H1 (cell line): ENCODE measurements around the gene GOLGA8F. TPM values are rescaled to one million over a fixed set of nuclear protein-coding genes. Genes with fewer than 3 reads are reported as not detected.
"Not testable (repeated sequence)": the region's sequence is repeated elsewhere in the genome, so short reads cannot be mapped to it uniquely, and the experiment has no call there.

ENCODE experiments used
- CTCF ChIA-PET: fragments of 300-600 bp; sonication (Branson Sonifier 250); formaldehyde crosslinking; loops from one replicate; lab custom pipeline; 2021; ENCODE audit not compliant: partially characterized antibody; lab: Charles Lee
- POLR2A ChIA-PET: fragments of 300-600 bp; sonication (Branson Sonifier 250); formaldehyde crosslinking; loops from one replicate; lab custom pipeline; 2021; ENCODE audit warnings: inconsistent platforms; ENCODE audit not compliant: partially characterized antibody; lab: Charles Lee
- DNase-seq, 2 experiments: peaks; one replicate each; pipeline versions ENCODE4 v3.0.0 to v3.0.0-alpha.2; 2010 to 2022; ENCODE audit warnings: low spot score in 2 of 2, low read depth in 1 of 2, mixed read lengths in 1 of 2
- FAIRE-seq: peaks from 2 replicates; lab custom pipeline; 2011; peaks lifted over from hg19 to GRCh38; lab: Jason Lieb, UNC
- H2AFZ ChIP-seq: 2 replicates; pipeline ENCODE4 v1.8.1; 2012; ENCODE audit warnings: low read length, inconsistent platforms
- H2AK5ac ChIP-seq: 2 replicates; pipeline ENCODE4 v1.6.1; 2013; ENCODE audit warnings: low read depth, low read length
- H2BK120ac ChIP-seq: replicated peaks from 2 replicates; pipeline ENCODE3; 2013; ENCODE audit warnings: low read depth, low read length, inconsistent platforms
- H2BK12ac ChIP-seq: 2 replicates; pipeline ENCODE4 v1.6.1; 2013; ENCODE audit warnings: low read depth, low read length
- H2BK15ac ChIP-seq: 2 replicates; pipeline ENCODE4 v1.6.1; 2013; ENCODE audit warnings: low read length
- H2BK20ac ChIP-seq: 2 replicates; pipeline ENCODE4 v1.6.1; 2013; ENCODE audit warnings: low read length
- H2BK5ac ChIP-seq: 2 replicates; pipeline ENCODE4 v1.6.1; 2013; ENCODE audit warnings: low read depth, low read length
- H3K14ac ChIP-seq: 2 replicates; pipeline ENCODE4 v1.6.1; 2013; ENCODE audit warnings: inconsistent platforms; ENCODE audit not compliant: insufficient read length
- H3K18ac ChIP-seq: 2 replicates; pipeline ENCODE4 v1.6.1; 2013; ENCODE audit warnings: low read length; ENCODE audit errors: extremely low read depth
- H3K23ac ChIP-seq: 2 replicates; pipeline ENCODE4 v1.6.1; 2013; ENCODE audit warnings: inconsistent platforms; ENCODE audit not compliant: insufficient read length
- H3K23me2 ChIP-seq: 2 replicates; pipeline ENCODE4 v1.6.1; 2013; ENCODE audit warnings: low read depth, low read length
- H3K27ac ChIP-seq: 2 replicates; pipeline ENCODE4 v1.6.1; 2011; ENCODE audit warnings: low read depth, low read length, inconsistent platforms
- H3K27me3 ChIP-seq, 4 experiments: replicated peaks in 1 of 4; 1 replicate in 1 of 4; 2 replicates in 3 of 4; pipeline versions ENCODE4 v1.6.1 to v1.8.1; 2011 to 2013; ENCODE audit warnings: low read length in 3 of 4, mild to moderate bottlenecking in 3 of 4, inconsistent platforms in 2 of 4, mixed read lengths in 2 of 4, moderate library complexity in 1 of 4; ENCODE audit not compliant: control insufficient read depth in 3 of 4, insufficient read depth in 3 of 4; ENCODE audit errors: extremely low read depth in 1 of 4
- H3K36me3 ChIP-seq, 4 experiments: 2 replicates each; pipeline versions ENCODE4 v1.6.1 to v1.8.1; 2011 to 2013; ENCODE audit warnings: mild to moderate bottlenecking in 4 of 4, low read length in 3 of 4, moderate library complexity in 2 of 4, control low read depth in 1 of 4, inconsistent platforms in 1 of 4; ENCODE audit not compliant: insufficient read depth in 4 of 4, control insufficient read depth in 2 of 4
- H3K4ac ChIP-seq: replicated peaks from 2 replicates; pipeline ENCODE3; 2013; ENCODE audit warnings: low read length, low read depth, mixed read lengths, inconsistent platforms; ENCODE audit not compliant: insufficient read length
- H3K4me1 ChIP-seq, 4 experiments: replicated peaks in 1 of 4; 1 replicate in 1 of 4; 2 replicates in 3 of 4; pipeline versions ENCODE4 v1.6.1 to v1.8.1; 2011 to 2013; ENCODE audit warnings: low read length in 3 of 4, inconsistent platforms in 2 of 4, mixed read lengths in 1 of 4; ENCODE audit not compliant: insufficient read depth in 4 of 4, control insufficient read depth in 3 of 4
- H3K4me2 ChIP-seq, 2 experiments: 2 replicates each; pipeline versions ENCODE4 v1.6.1 to v1.8.1; 2011 to 2013; ENCODE audit warnings: low read depth in 2 of 2, low read length in 2 of 2, control low read depth in 1 of 2, inconsistent platforms in 1 of 2, mild to moderate bottlenecking in 1 of 2; ENCODE audit not compliant: insufficient read depth in 1 of 2
- H3K4me3 ChIP-seq, 4 experiments: fragments of 200-600, 300-600 bp in 1 of 4; sonication (generic), shearing (Covaris generic), sonication (Bioruptor Twin) in 1 of 4; 2 replicates each; pipeline versions ENCODE4 v1.5.1 to v1.8.1; 2011 to 2016; ENCODE audit warnings: low read length in 4 of 4, low read depth in 3 of 4, control low read depth in 2 of 4, inconsistent platforms in 2 of 4, mild to moderate bottlenecking in 2 of 4, mixed read lengths in 1 of 4, moderate library complexity in 1 of 4; ENCODE audit not compliant: insufficient read depth in 2 of 4; ENCODE audit errors: extremely low read depth in 1 of 4
- H3K56ac ChIP-seq: replicated peaks from 2 replicates; pipeline ENCODE3; 2013; ENCODE audit warnings: low read depth, mild to moderate bottlenecking, mixed read lengths, low read length, inconsistent platforms; ENCODE audit not compliant: insufficient read length
- H3K79me1 ChIP-seq: 2 replicates; pipeline ENCODE4 v1.6.1; 2013; ENCODE audit warnings: low read depth, low read length, control low read depth
- H3K79me2 ChIP-seq, 2 experiments: 2 replicates each; pipeline versions ENCODE4 v1.6.1 to v1.8.1; 2012 to 2013; ENCODE audit warnings: low read length in 2 of 2, mild to moderate bottlenecking in 2 of 2, inconsistent platforms in 1 of 2; ENCODE audit not compliant: insufficient read depth in 2 of 2, control insufficient read depth in 1 of 2
- H3K9ac ChIP-seq, 4 experiments: replicated peaks in 1 of 4; 1 replicate in 1 of 4; 2 replicates in 3 of 4; pipeline versions ENCODE4 v1.6.1 to v1.8.1; 2011 to 2013; ENCODE audit warnings: low read depth in 3 of 4, low read length in 3 of 4, control low read depth in 2 of 4, mild to moderate bottlenecking in 2 of 4, moderate library complexity in 2 of 4, inconsistent platforms in 1 of 4; ENCODE audit errors: extremely low read depth in 1 of 4
- H3K9me3 ChIP-seq, 2 experiments: 2 replicates each; pipeline versions ENCODE4 v1.6.1 to v1.8.1; 2012 to 2013; ENCODE audit warnings: mild to moderate bottlenecking in 2 of 2, moderate library complexity in 2 of 2, control low read depth in 1 of 2, inconsistent platforms in 1 of 2, low read depth in 1 of 2, low read length in 1 of 2, mixed read lengths in 1 of 2; ENCODE audit not compliant: insufficient read depth in 2 of 2
- H4K20me1 ChIP-seq, 2 experiments: replicated peaks in 1 of 2; 2 replicates each; pipeline versions ENCODE3 to v1.8.1; 2011 to 2013; ENCODE audit warnings: inconsistent platforms in 2 of 2, low read length in 2 of 2, mild to moderate bottlenecking in 1 of 2; ENCODE audit not compliant: insufficient read depth in 2 of 2, control insufficient read depth in 1 of 2
- H4K5ac ChIP-seq: 2 replicates; pipeline ENCODE4 v1.6.1; 2013; ENCODE audit warnings: low read length, low read depth, mixed read lengths, inconsistent platforms; ENCODE audit not compliant: insufficient read length
- H4K8ac ChIP-seq: 2 replicates; pipeline ENCODE4 v1.8.0; 2013; ENCODE audit warnings: mild to moderate bottlenecking, moderate library complexity, low read length, inconsistent platforms; ENCODE audit not compliant: insufficient read depth; ENCODE audit errors: extremely low read depth
- H4K91ac ChIP-seq: replicated peaks from 2 replicates; pipeline ENCODE3; 2013; ENCODE audit warnings: low read length, mixed read lengths, inconsistent platforms; ENCODE audit not compliant: insufficient read length
- WGBS, 2 experiments: shearing (Covaris generic) in 1 of 2; methylation state at CpG; one replicate each; pipeline versions ENCODE4 v1.1.6 to v1.1.7; 2013 to 2015; ENCODE audit warnings: low lambda C conversion rate in 2 of 2, mixed read lengths in 2 of 2, inconsistent platforms in 1 of 2, low coverage in 1 of 2, missing lambda C conversion rate in 1 of 2; ENCODE audit not compliant: insufficient replicate concordance in 2 of 2, insufficient coverage in 1 of 2, insufficient read length in 1 of 2; ENCODE audit errors: extremely low coverage in 1 of 2, missing lambda C conversion rate in 1 of 2; 5-methylcytosine and 5-hydroxymethylcytosine counted together
- long read RNA-seq, 2 experiments: library from RNA in 1 of 2; library from capped mRNA in 1 of 2; stranded (forward); transcript quantifications; one replicate each; pipeline ENCODE4 v2.0.0, GENCODE V29; 2021; ENCODE audit warnings: inconsistent platforms in 1 of 2
- polyA minus RNA-seq, 3 experiments: library from RNA; depleted of rRNA, polyadenylated mRNA; stranded (reverse); fragments of >200 nt; gene quantifications; 1 replicate in 2 of 3; 2 replicates in 1 of 3; pipeline ENCODE4 v1.2.3, GENCODE V29; 2011
- polyA plus RNA-seq, 7 experiments: library from polyadenylated mRNA; depleted of rRNA in 3 of 7; stranded (reverse) in 5 of 7; unstranded in 2 of 7; fragments of >200 nt in 5 of 7; fragments of 200-250 nt in 2 of 7; gene quantifications; 1 replicate in 5 of 7; 2 replicates in 1 of 7; 4 replicates in 1 of 7; pipeline versions ENCODE4 v1.2.1 to v1.2.3, GENCODE V29; 2011 to 2013; ENCODE audit warnings: missing spikeins in 2 of 7, mixed read lengths in 2 of 7
- total RNA-seq: library from RNA; stranded (reverse); fragmentation: NEBNext Ultra II Directional; extraction: Animal tissue kit (Norgen Biotek cat#: 25700); gene quantifications from 2 replicates; pipeline ENCODE4 v1.2.1, GENCODE V29; 2021

GOLGA8F gene
- not detected in 2 replicates for total RNA-seq
- not detected in 2 replicates for polyA plus RNA-seq (2011; rRNA removed)
- not detected for polyA plus RNA-seq (2011; cell fraction: cytosol; rRNA removed)
- polyA plus RNA-seq (2011; cell fraction: nucleus; rRNA removed) = not detected
- not detected in 4 replicates for polyA plus RNA-seq (2012, experiment 1 of 2)
- polyA plus RNA-seq (2012, experiment 2 of 2) = not detected
- polyA plus RNA-seq (2013, experiment 1 of 2) = under 0.01 TPM
- polyA plus RNA-seq (2013, experiment 2 of 2) = not detected
- polyA minus RNA-seq (2011; rRNA and poly(A)+ RNA removed) = not detected in 2 replicates
- not detected for polyA minus RNA-seq (2011; cell fraction: cytosol; rRNA and poly(A)+ RNA removed)
- polyA minus RNA-seq (2011; cell fraction: nucleus; rRNA and poly(A)+ RNA removed) = not detected
- long read RNA-seq, experiment 1 = 0 reads
- long read RNA-seq, experiment 2 = 0 reads

GRCh38 chr15:28378364-28378763 lies at the start of gene GOLGA8F:
Gene GOLGA8F (plus strand): TSS chr15:28378664. CDS start chr15:28378762, 98 bp downstream.
- CTCF ChIA-PET, DNase-seq, H3K27me3 ChIP-seq, H3K9ac ChIP-seq, H2BK12ac ChIP-seq, H3K36me3 ChIP-seq, H2AK5ac ChIP-seq, H4K20me1 ChIP-seq, H3K23me2 ChIP-seq, H2BK5ac ChIP-seq, H3K9me3 ChIP-seq, H2BK20ac ChIP-seq, H3K18ac ChIP-seq, H3K79me1 ChIP-seq, H3K56ac ChIP-seq, H3K4me3 ChIP-seq, H3K14ac ChIP-seq, FAIRE-seq, H2AFZ ChIP-seq, H3K4ac ChIP-seq, H3K27ac ChIP-seq, H3K23ac ChIP-seq, POLR2A ChIA-PET, H2BK15ac ChIP-seq, H3K79me2 ChIP-seq, H2BK120ac ChIP-seq, H4K8ac ChIP-seq, H3K4me2 ChIP-seq, H4K91ac ChIP-seq, H3K4me1 ChIP-seq, H4K5ac ChIP-seq: not testable (repeated sequence)
- no CpG with 5 or more reads among the region's 8 CpGs for WGBS, 2 experiments

- H4K20me1 ChIP-seq, H3K18ac ChIP-seq, H4K91ac ChIP-seq, FAIRE-seq, DNase-seq, H4K8ac ChIP-seq, H3K14ac ChIP-seq, H3K79me2 ChIP-seq, H2BK120ac ChIP-seq, H2BK15ac ChIP-seq, H2BK12ac ChIP-seq, H3K79me1 ChIP-seq, H4K5ac ChIP-seq, H3K9ac ChIP-seq, H3K23me2 ChIP-seq, H3K36me3 ChIP-seq, H3K4me3 ChIP-seq, H3K23ac ChIP-seq, H3K4ac ChIP-seq, H2BK5ac ChIP-seq, H3K9me3 ChIP-seq, CTCF ChIA-PET, H2BK20ac ChIP-seq, POLR2A ChIA-PET, H2AK5ac ChIP-seq, H3K4me2 ChIP-seq, H2AFZ ChIP-seq, H3K4me1 ChIP-seq, H3K27ac ChIP-seq, H3K27me3 ChIP-seq, H3K56ac ChIP-seq: not testable (repeated sequence)
- whole genome bisulfite sequencing, 2 experiments = no CpG with 5 or more reads among the region's 7 CpGs
Measured at GRCh38 chr15:28357984-28358383, 20.5 kb upstream of the GOLGA8F start, which contains the start of gene GOLGA6L24. Gene GOLGA6L24 (minus strand): TSS chr15:28358084. CDS start chr15:28358023, 61 bp downstream.
